BE2C (cell line): Measurements from ENCODE around the gene RPL9. TPM values are rescaled to one million over a fixed set of nuclear protein-coding genes. Genes with fewer than 3 reads are reported as not detected.
"Not testable (repeated sequence)": the region's sequence is repeated elsewhere in the genome, so short reads cannot be mapped to it uniquely, and the experiment has no call there.

Experiments
- DNase-seq: peaks from one replicate; pipeline ENCODE4 v3.0.0-alpha.2; 2020
- H3K27me3 ChIP-seq: fragments of 250-450 bp; sonication (Bioruptor Pico); 2 replicates; pipeline ENCODE4 v1.5.1; 2020; ENCODE audit warnings: mild to moderate bottlenecking
- H3K36me3 ChIP-seq: fragments of 250-450 bp; sonication (Bioruptor Pico); 2 replicates; pipeline ENCODE4 v1.5.1; 2020; ENCODE audit warnings: mild to moderate bottlenecking
- H3K4me1 ChIP-seq: fragments of 250-450 bp; sonication (Bioruptor Pico); 2 replicates; pipeline ENCODE4 v1.5.1; 2020
- H3K4me3 ChIP-seq: 2 replicates; pipeline ENCODE4 v1.5.1; 2011; ENCODE audit warnings: low read depth, low read length
- H3K9me3 ChIP-seq: fragments of 250-450 bp; sonication (Bioruptor Pico); 2 replicates; pipeline ENCODE4 v1.5.1; 2020
- polyA plus RNA-seq: library from polyadenylated mRNA; unstranded; fragments of >200 nt; gene quantifications from one replicate; pipeline ENCODE4 v1.2.1, GENCODE V29; 2012; ENCODE audit warnings: low read depth, missing spikeins; ENCODE audit not compliant: insufficient read length, insufficient read depth
- TF ChIP-seq, protein P1 (sequence below): IDR thresholded peaks from 2 replicates; pipeline ENCODE4 v1.5.1; 2012; ENCODE audit warnings: mild to moderate bottlenecking, low read depth, low read length

RPL9 gene
- 202 TPM for polyA plus RNA-seq

DNA sequence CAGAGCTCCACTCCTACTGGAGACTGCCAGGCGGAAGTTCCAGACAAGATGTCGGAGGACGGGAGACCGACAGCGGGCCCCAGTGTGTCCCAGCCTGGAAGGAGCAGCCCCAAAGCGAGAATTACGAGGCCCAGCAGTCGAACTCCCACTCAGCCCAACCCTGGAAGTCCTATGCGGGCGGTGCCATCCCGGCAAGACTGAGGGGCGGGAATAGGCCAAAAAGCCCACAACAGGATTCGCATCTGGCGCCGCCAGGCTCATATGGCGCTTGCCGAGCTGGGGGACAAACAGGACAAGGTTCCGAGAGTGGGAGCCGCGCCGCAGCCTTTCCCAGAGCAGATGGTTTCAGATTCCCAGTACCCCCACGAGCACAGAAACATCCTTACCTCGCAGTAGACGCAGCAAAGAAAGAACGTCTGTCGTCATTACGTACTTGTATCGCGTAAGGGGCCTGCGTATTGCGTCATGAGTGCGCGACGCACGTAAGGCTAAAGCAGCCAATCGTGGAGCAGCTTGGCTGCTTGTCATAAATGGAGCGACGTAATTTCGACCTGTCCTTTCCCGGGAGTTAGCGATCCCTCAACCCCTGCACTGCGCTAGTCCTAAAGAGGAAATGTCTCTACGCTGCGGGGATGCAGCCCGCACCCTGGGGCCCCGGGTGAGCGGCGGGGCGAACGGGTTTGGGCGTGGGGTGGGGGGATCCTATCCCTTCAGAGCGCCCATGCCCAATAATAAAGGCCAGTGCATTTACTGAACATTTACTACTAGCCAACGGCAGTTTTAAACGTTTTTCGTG lies at the start of gene RPL9, which contains the start of gene LIAS:
TSS of gene RPL9 (minus strand) at position 418 of the 796 bp plus-strand sequence. CDS start 483 bp downstream, outside the sequence.
TSS of gene LIAS (plus strand) at position 552 of the 796 bp plus-strand sequence. CDS start at position 614, 62 bp downstream.
- H3K4me3 ChIP-seq: peak within 1 kb of the TSS; percentile 94
- peaks cover 57% of the 10 kb centered on the region for H3K36me3 ChIP-seq
- H3K27me3 ChIP-seq: no peaks in the 10 kb centered on the region
- no peaks in the 10 kb centered on the region for H3K9me3 ChIP-seq
- TF ChIP-seq, protein P1, sequence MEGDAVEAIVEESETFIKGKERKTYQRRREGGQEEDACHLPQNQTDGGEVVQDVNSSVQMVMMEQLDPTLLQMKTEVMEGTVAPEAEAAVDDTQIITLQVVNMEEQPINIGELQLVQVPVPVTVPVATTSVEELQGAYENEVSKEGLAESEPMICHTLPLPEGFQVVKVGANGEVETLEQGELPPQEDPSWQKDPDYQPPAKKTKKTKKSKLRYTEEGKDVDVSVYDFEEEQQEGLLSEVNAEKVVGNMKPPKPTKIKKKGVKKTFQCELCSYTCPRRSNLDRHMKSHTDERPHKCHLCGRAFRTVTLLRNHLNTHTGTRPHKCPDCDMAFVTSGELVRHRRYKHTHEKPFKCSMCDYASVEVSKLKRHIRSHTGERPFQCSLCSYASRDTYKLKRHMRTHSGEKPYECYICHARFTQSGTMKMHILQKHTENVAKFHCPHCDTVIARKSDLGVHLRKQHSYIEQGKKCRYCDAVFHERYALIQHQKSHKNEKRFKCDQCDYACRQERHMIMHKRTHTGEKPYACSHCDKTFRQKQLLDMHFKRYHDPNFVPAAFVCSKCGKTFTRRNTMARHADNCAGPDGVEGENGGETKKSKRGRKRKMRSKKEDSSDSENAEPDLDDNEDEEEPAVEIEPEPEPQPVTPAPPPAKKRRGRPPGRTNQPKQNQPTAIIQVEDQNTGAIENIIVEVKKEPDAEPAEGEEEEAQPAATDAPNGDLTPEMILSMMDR: no peak
- DNase-seq: peak; percentile 94
- peaks cover 3% of the 10 kb centered on the region; the same call in 1 of the 2 replicates for H3K4me1 ChIP-seq

DNA sequence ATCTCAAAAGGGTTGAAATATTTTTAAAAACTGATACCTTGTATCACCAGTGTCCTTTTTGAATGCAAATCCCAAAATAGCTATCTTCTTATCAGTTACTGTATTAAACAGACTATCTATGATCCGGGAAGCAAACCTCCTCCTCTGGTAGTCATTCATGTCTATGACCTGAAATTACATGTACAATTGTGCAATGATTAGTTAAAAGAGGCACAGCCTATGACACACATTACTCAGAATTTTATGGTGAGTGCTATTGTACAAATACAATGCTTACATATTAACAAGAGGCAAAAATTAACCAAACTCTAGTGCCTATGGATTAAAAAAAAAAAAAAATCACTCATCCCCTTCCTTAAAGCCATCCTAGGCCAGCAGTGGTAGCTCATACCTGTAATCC lies 46.9 kb upstream of the RPL9 start:
- H3K27me3 ChIP-seq: no peaks in the 10 kb centered on the region
- DNase-seq: no peak
- TF ChIP-seq, protein P1: no peak
- peaks cover 54% of the 10 kb centered on the region for H3K36me3 ChIP-seq
- H3K4me3 ChIP-seq: no peak overlapping the region
- H3K4me1 ChIP-seq: no peaks in the 10 kb centered on the region
- no peaks in the 10 kb centered on the region for H3K9me3 ChIP-seq

DNA sequence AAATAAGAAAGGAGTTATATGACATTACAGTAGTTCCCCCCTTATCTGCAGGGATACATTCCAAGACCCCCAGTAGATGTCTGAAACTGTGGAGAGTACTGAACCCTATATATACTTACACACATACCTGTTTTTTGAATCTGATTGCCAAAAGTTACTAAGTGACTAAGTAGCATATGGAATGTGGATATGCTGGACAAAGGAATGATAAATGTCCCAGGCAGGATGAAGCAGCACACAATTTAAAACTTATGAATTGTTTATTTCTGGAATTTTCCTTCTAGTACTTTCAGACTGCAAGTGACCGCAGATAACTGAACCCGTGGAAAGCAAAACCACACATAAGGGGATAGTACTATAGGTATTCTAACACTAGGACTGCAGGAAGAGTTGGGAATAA lies 45.8 kb upstream of the RPL9 start:
- Histone ChIP-seq H3K9me3 (no peaks in the 10 kb centered on the region), H3K4me1 (no peaks in the 10 kb centered on the region), H3K36me3 (peaks cover 53% of the 10 kb centered on the region), H3K27me3 (no peaks in the 10 kb centered on the region), H3K4me3 (no peak overlapping the region)
- TF ChIP-seq, protein P1: no peak
- no peak for DNase-seq

DNA sequence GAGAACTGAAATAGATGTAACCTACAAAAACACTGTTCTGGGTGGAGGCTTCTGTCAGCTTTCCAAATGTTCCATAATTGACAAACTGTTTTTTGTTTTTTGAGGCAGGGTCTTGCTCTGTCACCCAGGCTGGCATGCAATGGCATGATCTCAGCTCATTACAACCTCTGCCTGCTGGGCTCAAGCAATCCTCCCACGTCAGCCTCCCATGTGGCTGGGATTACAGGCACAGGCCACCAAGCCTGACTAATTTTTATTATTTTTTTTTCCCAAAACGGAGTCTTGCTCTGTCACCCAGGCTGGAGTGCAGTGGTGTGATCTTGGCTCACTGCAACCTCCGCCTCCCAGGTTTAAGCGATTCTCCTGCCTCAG lies 43.9 kb upstream of the RPL9 start:
- not testable (repeated sequence) for H3K4me1 ChIP-seq, H3K27me3 ChIP-seq, H3K4me3 ChIP-seq, DNase-seq, H3K9me3 ChIP-seq
- H3K36me3 ChIP-seq: peaks cover 46% of the 10 kb centered on the region

DNA sequence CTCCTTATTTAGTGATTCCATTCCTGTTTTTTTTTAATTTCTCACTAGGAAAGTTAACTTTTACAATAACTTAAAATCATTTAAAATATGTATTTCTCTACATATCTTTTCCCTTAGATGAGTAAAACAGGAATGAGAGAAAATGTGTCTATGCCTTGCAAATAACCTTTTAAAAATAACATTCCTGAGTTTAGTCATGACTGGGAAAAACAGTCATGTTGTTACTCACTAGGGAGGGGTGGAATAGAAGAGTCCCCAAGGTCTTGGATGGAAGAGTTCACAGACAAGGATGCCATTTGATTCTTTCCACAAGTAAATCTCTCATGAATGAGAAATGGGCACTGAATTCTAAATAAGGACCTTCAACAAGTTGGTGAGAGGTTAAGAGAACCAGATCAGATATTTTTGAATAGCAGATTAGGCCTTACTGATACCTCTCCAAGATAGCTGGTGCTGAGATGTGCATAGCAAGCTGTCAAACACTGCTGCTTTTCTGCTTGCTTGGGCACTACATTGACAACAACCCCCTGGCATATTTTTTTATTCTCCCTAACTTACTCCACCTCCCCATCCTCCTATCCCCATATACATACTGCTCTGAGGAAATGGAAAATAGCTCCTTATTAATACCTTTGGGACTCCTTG lies 43.4 kb upstream of the RPL9 start:
- Histone ChIP-seq H3K36me3 (peaks cover 42% of the 10 kb centered on the region), H3K9me3 (no peaks in the 10 kb centered on the region), H3K4me3 (no peak overlapping the region), H3K4me1 (no peaks in the 10 kb centered on the region), H3K27me3 (no peaks in the 10 kb centered on the region)
- DNase-seq: no peak
- TF ChIP-seq, protein P1: no peak

DNA sequence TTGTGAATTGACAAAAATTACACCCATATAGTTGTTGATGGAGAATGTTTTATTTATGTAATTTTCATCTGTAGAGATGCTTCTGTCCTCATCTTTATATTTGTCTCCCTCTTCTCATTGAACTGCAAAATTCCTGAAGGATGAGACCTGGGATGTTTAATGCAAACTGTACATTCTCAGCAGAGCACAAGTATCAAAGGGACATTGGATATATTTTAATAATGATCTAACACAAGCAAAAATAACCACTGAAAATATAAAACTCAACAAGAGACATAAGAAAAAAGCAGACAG lies 40.0 kb upstream of the RPL9 start:
- Histone ChIP-seq H3K9me3 (no peaks in the 10 kb centered on the region), H3K27me3 (no peaks in the 10 kb centered on the region), H3K36me3 (peaks cover 20% of the 10 kb centered on the region), H3K4me1 (no peaks in the 10 kb centered on the region), H3K4me3 (no peak overlapping the region)
- DNase-seq: no peak
- TF ChIP-seq, protein P1: no peak
